Neural progenitor cell (in vitro differentiated cells): Measurements from ENCODE around the gene CENPP. TPM values are rescaled to one million over a fixed set of nuclear protein-coding genes. Genes with fewer than 3 reads are reported as not detected.

Source experiments
- DNase-seq: peaks from one replicate; pipeline ENCODE4 v3.0.0-alpha.2; 2016; ENCODE audit warnings: low spot score
- H2AFZ ChIP-seq: fragments of 200-600 bp; sonication (generic); replicated peaks from 2 replicates; pipeline ENCODE4 v1.6.1; 2016; ENCODE audit warnings: antibody characterized with exemption
- H3F3A ChIP-seq: fragments of 200-600 bp; sonication (generic); 2 replicates; pipeline ENCODE4 v1.6.1; 2016; ENCODE audit warnings: antibody characterized with exemption, low read depth
- H3K27ac ChIP-seq: fragments of 200-600 bp; sonication (generic); 2 replicates; pipeline ENCODE4 v1.5.1; 2016; ENCODE audit warnings: mild to moderate bottlenecking
- H3K27me3 ChIP-seq: fragments of 200-600 bp; sonication (generic); 2 replicates; pipeline ENCODE4 v1.6.1; 2016; ENCODE audit warnings: mild to moderate bottlenecking, moderate library complexity
- H3K36me3 ChIP-seq: fragments of 200-600 bp; sonication (generic); 2 replicates; pipeline ENCODE4 v1.5.1; 2016
- H3K4me1 ChIP-seq: fragments of 200-600 bp; sonication (generic); 2 replicates; pipeline ENCODE4 v1.6.1; 2016; ENCODE audit warnings: mixed run types
- H3K4me2 ChIP-seq: fragments of 200-600 bp; sonication (generic); 2 replicates; pipeline ENCODE4 v1.6.1; 2016
- H3K4me3 ChIP-seq: fragments of 200-600 bp; sonication (generic); 2 replicates; pipeline ENCODE4 v1.5.1; 2016
- H3K79me2 ChIP-seq: fragments of 200-600 bp; sonication (generic); 2 replicates; pipeline ENCODE4 v1.6.1; 2016; ENCODE audit warnings: low read depth
- H3K9ac ChIP-seq: fragments of 200-600 bp; sonication (generic); 2 replicates; pipeline ENCODE4 v1.6.1; 2016
- H3K9me3 ChIP-seq: fragments of 200-600 bp; sonication (generic); 2 replicates; pipeline ENCODE4 v1.5.1; 2016; ENCODE audit warnings: low read depth
- H4K20me1 ChIP-seq: fragments of 200-600 bp; sonication (generic); 2 replicates; pipeline ENCODE4 v1.6.1; 2016; ENCODE audit warnings: low read depth
- H3K27ac Mint-ChIP-seq: 3 replicates; pipeline ENCODE4 v1.8.0; 2021; ENCODE audit warnings: mixed read lengths
- H3K27me3 Mint-ChIP-seq: 2 replicates; pipeline ENCODE4 v1.8.0; 2022; ENCODE audit warnings: low read depth, mild to moderate bottlenecking, inconsistent platforms, moderate library complexity, mixed read lengths; ENCODE audit not compliant: insufficient read depth
- H3K36me3 Mint-ChIP-seq: 3 replicates; pipeline ENCODE4 v1.8.0; 2021; ENCODE audit warnings: mixed read lengths
- H3K4me1 Mint-ChIP-seq: 3 replicates; pipeline ENCODE4 v1.8.0; 2021; ENCODE audit warnings: mixed read lengths
- H3K4me3 Mint-ChIP-seq: 3 replicates; pipeline ENCODE4 v1.8.0; 2021; ENCODE audit warnings: mild to moderate bottlenecking, moderate library complexity, mixed read lengths
- H3K9me3 Mint-ChIP-seq: 3 replicates; pipeline ENCODE4 v1.8.0; 2020; ENCODE audit warnings: mixed read lengths
- EZH2 ChIP-seq: fragments of 200-600 bp; sonication (generic); IDR thresholded peaks from 2 replicates; pipeline ENCODE4 v1.6.1; 2017; ENCODE audit warnings: antibody characterized with exemption, mild to moderate bottlenecking, moderate library complexity
- EZH2phosphoT487 ChIP-seq: fragments of 200-600 bp; sonication (generic); IDR thresholded peaks from 2 replicates; pipeline ENCODE4 v1.6.1; 2017; ENCODE audit warnings: antibody characterized with exemption
- total RNA-seq: library from RNA; depleted of rRNA; stranded (reverse); fragments of >200 nt; gene quantifications from 2 replicates; pipeline ENCODE4 v1.2.3, GENCODE V29; 2015; ENCODE audit warnings: low replicate concordance
- TF ChIP-seq, protein P1 (sequence below): fragments of 200-600 bp; sonication (generic); IDR thresholded peaks from 2 replicates; pipeline ENCODE4 v1.5.1; 2017; ENCODE audit warnings: antibody characterized with exemption, mild to moderate bottlenecking

The CENPP gene
- total RNA-seq, 1 donor from 2014 or later = 10.7 TPM

DNA sequence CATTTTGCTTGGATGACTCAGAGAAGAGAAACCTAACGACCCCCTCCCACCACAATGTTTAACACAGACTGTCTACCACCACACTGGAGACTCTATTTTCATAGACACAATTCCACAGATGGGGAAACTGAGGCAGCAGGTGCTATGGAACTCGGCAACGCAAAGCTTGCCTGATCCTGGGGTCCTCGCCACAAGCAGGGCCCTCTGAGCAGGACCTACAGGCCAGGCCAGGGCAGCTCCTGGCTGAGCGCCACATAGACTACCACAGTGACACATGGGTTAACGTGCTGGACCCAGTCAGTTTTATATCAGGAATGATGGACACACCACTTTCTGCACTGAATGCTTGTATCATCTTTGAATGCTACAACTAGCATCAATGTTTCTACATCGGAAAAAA is 332.4 kb downstream of the CENPP start:
- Histone ChIP-seq H3K4me1 (peaks cover 14% of the 10 kb centered on the region), H3K27me3 (no peaks in the 10 kb centered on the region), H3K9me3 (no peaks in the 10 kb centered on the region), H4K20me1 (peaks cover 61% of the 10 kb centered on the region), H2AFZ (no peak overlapping the region), H3K9ac (no peak overlapping the region), H3F3A (peaks cover 7% of the 10 kb centered on the region), H3K27ac (no peak overlapping the region), H3K4me3 (no peak overlapping the region), H3K36me3 (no peaks in the 10 kb centered on the region), H3K4me2 (no peak overlapping the region), H3K79me2 (peaks cover 7% of the 10 kb centered on the region)
- Mint-ChIP-seq H3K9me3 (no peaks in the 10 kb centered on the region), H3K27ac (no peak overlapping the region), H3K36me3 (peaks cover 8% of the 10 kb centered on the region), H3K27me3 (peaks cover under 1% of the 10 kb centered on the region), H3K4me1 (peaks cover 12% of the 10 kb centered on the region), H3K4me3 (no peak overlapping the region)
- no peak for DNase-seq
- TF ChIP-seq, protein P1, sequence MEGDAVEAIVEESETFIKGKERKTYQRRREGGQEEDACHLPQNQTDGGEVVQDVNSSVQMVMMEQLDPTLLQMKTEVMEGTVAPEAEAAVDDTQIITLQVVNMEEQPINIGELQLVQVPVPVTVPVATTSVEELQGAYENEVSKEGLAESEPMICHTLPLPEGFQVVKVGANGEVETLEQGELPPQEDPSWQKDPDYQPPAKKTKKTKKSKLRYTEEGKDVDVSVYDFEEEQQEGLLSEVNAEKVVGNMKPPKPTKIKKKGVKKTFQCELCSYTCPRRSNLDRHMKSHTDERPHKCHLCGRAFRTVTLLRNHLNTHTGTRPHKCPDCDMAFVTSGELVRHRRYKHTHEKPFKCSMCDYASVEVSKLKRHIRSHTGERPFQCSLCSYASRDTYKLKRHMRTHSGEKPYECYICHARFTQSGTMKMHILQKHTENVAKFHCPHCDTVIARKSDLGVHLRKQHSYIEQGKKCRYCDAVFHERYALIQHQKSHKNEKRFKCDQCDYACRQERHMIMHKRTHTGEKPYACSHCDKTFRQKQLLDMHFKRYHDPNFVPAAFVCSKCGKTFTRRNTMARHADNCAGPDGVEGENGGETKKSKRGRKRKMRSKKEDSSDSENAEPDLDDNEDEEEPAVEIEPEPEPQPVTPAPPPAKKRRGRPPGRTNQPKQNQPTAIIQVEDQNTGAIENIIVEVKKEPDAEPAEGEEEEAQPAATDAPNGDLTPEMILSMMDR = no peak
- TF ChIP-seq EZH2phosphoT487 = no peak

DNA sequence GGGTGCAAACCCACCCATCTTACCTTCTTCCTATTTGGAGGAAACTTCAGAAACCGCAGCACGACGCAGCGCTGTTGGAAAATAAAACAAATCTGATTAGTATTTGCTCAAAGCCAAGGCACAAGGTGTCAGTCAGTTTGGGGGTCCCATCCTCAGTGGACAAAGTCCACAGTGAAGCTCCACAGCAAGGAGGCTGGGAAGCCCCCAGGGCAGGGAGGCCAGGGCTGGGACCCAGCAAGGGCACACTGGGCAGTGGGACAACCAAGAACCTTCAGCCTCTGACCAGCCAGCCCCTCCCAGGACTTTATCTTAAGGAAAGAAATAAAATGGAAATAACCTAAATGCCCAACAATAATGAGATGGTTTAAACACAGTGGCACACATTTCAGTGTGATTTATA is 332.9 kb downstream of the CENPP start:
- no peaks in the 10 kb centered on the region for H3K9me3 Mint-ChIP-seq
- Histone ChIP-seq H3K4me1 (peaks cover 14% of the 10 kb centered on the region), H2AFZ (no peak overlapping the region), H3K27me3 (no peaks in the 10 kb centered on the region), H3K27ac (no peak overlapping the region), H3K9ac (no peak overlapping the region), H4K20me1 (peaks cover 66% of the 10 kb centered on the region), H3F3A (peaks cover 7% of the 10 kb centered on the region), H3K36me3 (no peaks in the 10 kb centered on the region), H3K4me3 (no peak overlapping the region), H3K79me2 (peaks cover 7% of the 10 kb centered on the region), H3K4me2 (no peak overlapping the region), H3K9me3 (no peaks in the 10 kb centered on the region)
- TF ChIP-seq, protein P1 = no peak
- no peak for TF ChIP-seq EZH2
- TF ChIP-seq EZH2phosphoT487 = no peak
- peaks cover 12% of the 10 kb centered on the region for H3K4me1 Mint-ChIP-seq
- H3K4me3 Mint-ChIP-seq = no peak overlapping the region
- H3K36me3 Mint-ChIP-seq = peaks cover 7% of the 10 kb centered on the region
- H3K27ac Mint-ChIP-seq = no peak overlapping the region
- H3K27me3 Mint-ChIP-seq = no peaks in the 10 kb centered on the region
- no peak for DNase-seq

DNA sequence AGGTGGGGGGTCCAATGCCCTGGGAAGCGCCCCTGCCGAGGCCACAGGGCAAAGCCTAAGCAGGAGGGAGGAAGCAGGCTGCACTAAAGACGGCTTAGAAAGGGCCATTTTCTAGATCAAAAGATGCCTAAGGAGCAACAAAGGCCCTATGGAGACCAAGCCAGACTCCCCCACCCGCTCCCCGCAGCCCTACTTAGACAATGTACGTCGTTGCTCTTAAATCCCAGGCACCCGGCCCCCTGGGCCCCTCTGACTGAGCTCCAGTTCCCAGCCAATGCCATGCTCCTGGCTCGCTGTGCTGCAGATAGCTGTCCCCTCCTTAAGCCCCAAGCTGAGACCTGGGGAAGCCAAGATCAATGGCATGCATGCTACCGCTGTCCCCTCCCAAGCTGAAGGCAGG is 333.8 kb downstream of the CENPP start:
- H3K79me2 ChIP-seq = peaks cover 8% of the 10 kb centered on the region

More for the DNA sequence above, 333.8 kb downstream of the CENPP start:
- Histone ChIP-seq H3K4me1 (peaks cover 14% of the 10 kb centered on the region), H4K20me1 (peaks cover 72% of the 10 kb centered on the region), H3F3A (peaks cover 7% of the 10 kb centered on the region), H3K9ac (no peak overlapping the region), H3K36me3 (no peaks in the 10 kb centered on the region), H3K9me3 (no peaks in the 10 kb centered on the region), H3K27me3 (no peaks in the 10 kb centered on the region), H3K4me3 (no peak overlapping the region), H2AFZ (no peak overlapping the region), H3K27ac (no peak overlapping the region), H3K4me2 (peak overlapping the region; percentile 73)
- H3K4me1 Mint-ChIP-seq = peaks cover 12% of the 10 kb centered on the region
- no peak overlapping the region for H3K4me3 Mint-ChIP-seq
- no peaks in the 10 kb centered on the region for H3K9me3 Mint-ChIP-seq
- H3K36me3 Mint-ChIP-seq = peaks cover 7% of the 10 kb centered on the region
- DNase-seq = peak; percentile 83
- H3K27me3 Mint-ChIP-seq = no peaks in the 10 kb centered on the region
- H3K27ac Mint-ChIP-seq = no peak overlapping the region
- TF ChIP-seq EZH2phosphoT487 = no peak
- TF ChIP-seq, protein P1 = no peak
- TF ChIP-seq EZH2 = no peak
